Cardiac fibroblast (primary cell): ENCODE results near the gene DIP2A.
"Not testable (repeated sequence)": the region's sequence is repeated elsewhere in the genome, so short reads cannot be mapped to it uniquely, and the experiment has no call there.

Experiments
- DNase-seq, 2 donors: peaks; one replicate each; pipeline versions ENCODE4 v3.0.0 to v3.0.0-alpha.2; 2010; ENCODE audit warnings: low read depth in 2 of 2
- H3K4me3 ChIP-seq, 2 donors: replicated peaks in 1 of 2; 1 replicate in 1 of 2; 2 replicates in 1 of 2; pipeline ENCODE4 v1.5.1; 2011; ENCODE audit warnings: low read depth in 2 of 2, low read length in 2 of 2, mild to moderate bottlenecking in 2 of 2, moderate library complexity in 1 of 2
- CTCF ChIP-seq: IDR thresholded peaks from one replicate; pipeline ENCODE4 v1.5.1; 2011; ENCODE audit warnings: low read depth, mild to moderate bottlenecking, low read length, inconsistent platforms

Gene DIP2A

GRCh38 chr21:46429754-46430681, 28.7 kb upstream of the DIP2A start:
- no peak for DNase-seq
- H3K4me3 ChIP-seq = no peak overlapping the region
- no peak for TF ChIP-seq CTCF

- TF ChIP-seq CTCF = no peak
These were observed 27.2 kb upstream of the DIP2A start for GRCh38 chr21:46431448-46431847.

GRCh38 chr21:46431884-46432488, 26.7 kb upstream of the DIP2A start:
- TF ChIP-seq CTCF = no peak
- DNase-seq = no peak
- no peak overlapping the region for H3K4me3 ChIP-seq

More at GRCh38 chr21:46431448-46431847, 27.2 kb upstream of the DIP2A start:
- H3K4me3 ChIP-seq = no peak overlapping the region
- no peak for DNase-seq

- not testable (repeated sequence) for DNase-seq, H3K4me3 ChIP-seq
These were observed 25.6 kb upstream of the DIP2A start for GRCh38 chr21:46433116-46433515.

GRCh38 chr21:46434322-46434958, 24.3 kb upstream of the DIP2A start:
- H3K4me3 ChIP-seq = no peak overlapping the region
- DNase-seq = no peak
- no peak for TF ChIP-seq CTCF

GRCh38 chr21:46435786-46436227, 22.9 kb upstream of the DIP2A start:
- no peak for DNase-seq
- TF ChIP-seq CTCF = no peak
- no peak overlapping the region for H3K4me3 ChIP-seq

- no peak for DNase-seq
- no peak for TF ChIP-seq CTCF
- H3K4me3 ChIP-seq = no peak overlapping the region
These were observed 22.1 kb upstream of the DIP2A start for GRCh38 chr21:46436621-46437020.
